Tibial nerve (tissue), 3 donors: Measurements from ENCODE around the gene TMF1.

ENCODE experiments used
- CTCF ChIP-seq, 5 experiments: fragments of 200-600 bp in 3 of 5; fragments of 450-650 bp in 2 of 5; sonication (generic) in 3 of 5; IDR thresholded peaks; one replicate each; pipeline ENCODE4 v1.5.1; 2016 to 2019; ENCODE audit warnings: antibody characterized with exemption in 5 of 5, mild to moderate bottlenecking in 3 of 5, moderate library complexity in 2 of 5
- POLR2A ChIP-seq, 2 donors: fragments of 450-650 bp; IDR thresholded peaks; one replicate each; pipeline ENCODE4 v1.6.1; 2017; ENCODE audit warnings: antibody characterized with exemption in 2 of 2, mild to moderate bottlenecking in 2 of 2, moderate library complexity in 2 of 2

GRCh38 chr3:69084326-69085167 lies 32.4 kb upstream of the TMF1 start, which contains the start of gene ARL6IP5:
- peak; percentile 67 to 76 for TF ChIP-seq POLR2A (IDR thresholded peaks at IDR 0.05)
- no peak for TF ChIP-seq CTCF (IDR thresholded peaks at IDR 0.05)
